LNCaP clone FGC (cell line): ENCODE results near the gene ICE2.

ENCODE experiments used
- DNase-seq: peaks from one replicate; pipeline ENCODE4 v3.0.0-alpha.2; 2011; ENCODE audit warnings: low read depth
- H3K4me3 ChIP-seq: 2 replicates; pipeline ENCODE4 v1.5.1; 2011; ENCODE audit warnings: mild to moderate bottlenecking, low read depth, low read length, control low read depth
- TF ChIP-seq, protein P1 (sequence below): IDR thresholded peaks from 2 replicates; pipeline ENCODE4 v1.5.1; 2012; ENCODE audit warnings: mild to moderate bottlenecking; ENCODE audit not compliant: control insufficient read depth, insufficient read depth; ENCODE audit errors: extremely low read depth

Gene ICE2

DNA sequence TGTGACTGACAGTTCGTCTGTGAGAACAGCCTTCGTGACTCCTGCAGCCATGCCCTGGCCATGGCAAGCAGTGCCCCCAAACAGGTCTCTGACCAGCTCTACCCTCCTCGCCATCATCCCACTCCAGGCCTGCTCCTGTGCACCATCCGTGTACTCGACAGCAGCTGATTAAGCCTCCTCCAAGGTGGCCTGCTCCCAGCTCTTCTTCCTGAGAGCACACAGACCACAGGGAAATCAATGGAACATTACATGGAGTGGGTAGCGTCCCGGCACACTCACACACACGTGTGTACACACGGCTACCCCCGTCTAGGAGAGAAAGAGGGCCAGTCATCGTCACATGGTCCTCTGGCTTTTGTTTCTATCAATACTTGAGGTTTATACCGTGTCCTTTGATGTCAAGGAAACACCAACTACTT is 102.3 kb downstream of the ICE2 start:
- H3K4me3 ChIP-seq: no peak overlapping the region
- DNase-seq: no peak

DNA sequence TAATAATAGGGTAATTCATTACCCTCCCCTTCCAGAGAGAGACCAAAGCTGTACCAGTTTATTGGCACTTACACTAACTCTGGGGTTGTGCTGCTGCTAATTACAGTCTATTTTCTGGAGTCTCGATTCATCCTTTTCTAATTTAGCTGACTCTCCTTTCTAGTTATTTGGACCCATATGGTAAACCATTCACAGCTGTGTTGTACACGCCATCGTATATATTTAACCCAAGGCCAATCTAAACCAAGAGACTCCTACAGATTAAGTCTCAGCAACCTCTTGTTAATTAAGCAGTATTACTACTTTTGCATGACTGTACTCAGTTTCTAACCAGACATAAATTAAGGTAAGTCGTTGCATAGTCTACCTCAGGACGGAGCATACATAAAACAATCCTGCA is 103.6 kb downstream of the ICE2 start:
- no peak for DNase-seq
- TF ChIP-seq, protein P1, sequence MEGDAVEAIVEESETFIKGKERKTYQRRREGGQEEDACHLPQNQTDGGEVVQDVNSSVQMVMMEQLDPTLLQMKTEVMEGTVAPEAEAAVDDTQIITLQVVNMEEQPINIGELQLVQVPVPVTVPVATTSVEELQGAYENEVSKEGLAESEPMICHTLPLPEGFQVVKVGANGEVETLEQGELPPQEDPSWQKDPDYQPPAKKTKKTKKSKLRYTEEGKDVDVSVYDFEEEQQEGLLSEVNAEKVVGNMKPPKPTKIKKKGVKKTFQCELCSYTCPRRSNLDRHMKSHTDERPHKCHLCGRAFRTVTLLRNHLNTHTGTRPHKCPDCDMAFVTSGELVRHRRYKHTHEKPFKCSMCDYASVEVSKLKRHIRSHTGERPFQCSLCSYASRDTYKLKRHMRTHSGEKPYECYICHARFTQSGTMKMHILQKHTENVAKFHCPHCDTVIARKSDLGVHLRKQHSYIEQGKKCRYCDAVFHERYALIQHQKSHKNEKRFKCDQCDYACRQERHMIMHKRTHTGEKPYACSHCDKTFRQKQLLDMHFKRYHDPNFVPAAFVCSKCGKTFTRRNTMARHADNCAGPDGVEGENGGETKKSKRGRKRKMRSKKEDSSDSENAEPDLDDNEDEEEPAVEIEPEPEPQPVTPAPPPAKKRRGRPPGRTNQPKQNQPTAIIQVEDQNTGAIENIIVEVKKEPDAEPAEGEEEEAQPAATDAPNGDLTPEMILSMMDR: no peak
- H3K4me3 ChIP-seq: no peak overlapping the region

More for the DNA sequence above, 102.3 kb downstream of the ICE2 start:
- TF ChIP-seq, protein P1: no peak

DNA sequence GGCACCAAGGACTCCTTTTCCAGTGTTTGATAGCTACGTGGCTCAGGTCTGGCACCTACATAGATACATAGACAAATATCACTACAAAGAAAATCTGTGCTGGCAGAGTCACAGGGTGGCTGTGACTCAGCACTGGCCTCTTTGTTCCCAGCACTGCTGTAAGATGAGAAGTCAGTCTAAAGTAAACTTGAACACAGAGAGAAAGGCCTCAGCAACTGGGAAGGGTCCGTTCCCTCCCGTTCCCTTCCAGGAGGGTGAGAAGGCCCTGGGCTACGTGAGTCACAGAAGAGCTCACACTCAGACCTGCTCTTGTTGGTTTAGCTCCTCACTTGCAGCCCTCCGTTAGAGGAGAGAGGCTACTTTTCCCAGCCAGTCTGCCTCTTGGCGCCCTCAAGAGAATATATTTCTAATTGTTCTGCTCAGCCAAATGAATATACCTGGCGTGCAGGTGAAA is 104.3 kb downstream of the ICE2 start:
- DNase-seq: peak; percentile 90
- TF ChIP-seq, protein P1: no peak
- H3K4me3 ChIP-seq: no peak overlapping the region

DNA sequence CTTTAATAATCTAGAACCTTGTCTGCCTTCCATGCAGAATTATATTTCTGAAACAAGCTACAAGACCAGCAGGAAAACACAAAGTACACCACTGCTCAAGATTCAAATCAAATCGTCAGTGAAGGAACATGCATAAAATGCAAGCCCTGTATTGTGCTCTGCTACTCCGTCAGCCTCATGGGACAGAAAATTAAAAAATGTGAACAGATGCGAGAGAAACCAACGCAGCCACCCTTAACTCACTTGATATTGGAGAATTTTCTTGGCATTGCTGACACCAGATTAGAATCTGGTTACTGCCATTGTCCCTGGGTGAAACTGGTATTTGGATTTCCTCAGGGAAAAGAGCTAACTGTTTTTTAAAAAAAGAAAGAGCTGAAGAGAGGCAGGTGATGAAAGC is 104.7 kb downstream of the ICE2 start:
- H3K4me3 ChIP-seq: no peak overlapping the region
- TF ChIP-seq, protein P1: no peak
- no peak for DNase-seq

DNA sequence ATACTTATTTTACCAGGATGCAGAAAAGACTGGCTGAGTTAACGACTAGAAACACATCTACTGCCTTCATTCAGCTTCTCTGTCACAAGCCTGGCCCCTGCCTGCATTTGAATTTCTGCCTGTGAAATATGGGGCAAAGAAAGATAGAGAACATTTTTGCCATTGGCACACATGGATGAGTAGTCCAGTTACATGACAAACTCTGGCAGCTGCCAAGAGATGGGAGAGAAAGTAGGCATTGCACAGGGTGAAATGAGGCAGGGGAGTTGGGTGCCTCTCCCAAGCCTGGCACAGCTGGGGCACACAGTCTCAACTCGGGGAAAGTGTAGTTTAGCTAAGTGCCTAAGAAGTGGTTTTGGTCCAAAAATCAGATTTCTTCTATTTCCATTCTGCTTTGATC is 105.2 kb downstream of the ICE2 start:
- TF ChIP-seq, protein P1: no peak
- H3K4me3 ChIP-seq: no peak overlapping the region
- DNase-seq: no peak

DNA sequence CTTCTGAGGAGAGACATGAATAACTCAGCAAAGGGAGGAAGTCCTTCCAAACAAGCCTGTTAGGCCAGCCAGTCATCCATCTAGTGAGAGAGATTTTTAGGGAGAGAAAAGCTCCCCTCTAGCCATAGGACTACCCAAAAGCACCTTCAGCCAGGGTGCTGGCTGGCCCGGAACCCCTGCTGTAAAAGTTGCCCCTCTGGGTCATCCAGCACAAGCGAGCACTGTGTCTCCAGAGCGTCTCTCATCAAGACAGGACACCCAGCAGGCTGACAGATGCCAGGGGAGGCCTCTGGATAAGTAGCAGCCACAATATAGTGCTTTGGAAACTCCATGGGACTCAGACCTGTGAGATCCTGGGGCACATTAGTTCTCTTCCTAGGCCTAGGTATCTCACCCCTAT is 105.6 kb downstream of the ICE2 start:
- H3K4me3 ChIP-seq: no peak overlapping the region
- TF ChIP-seq, protein P1: no peak
- no peak for DNase-seq

DNA sequence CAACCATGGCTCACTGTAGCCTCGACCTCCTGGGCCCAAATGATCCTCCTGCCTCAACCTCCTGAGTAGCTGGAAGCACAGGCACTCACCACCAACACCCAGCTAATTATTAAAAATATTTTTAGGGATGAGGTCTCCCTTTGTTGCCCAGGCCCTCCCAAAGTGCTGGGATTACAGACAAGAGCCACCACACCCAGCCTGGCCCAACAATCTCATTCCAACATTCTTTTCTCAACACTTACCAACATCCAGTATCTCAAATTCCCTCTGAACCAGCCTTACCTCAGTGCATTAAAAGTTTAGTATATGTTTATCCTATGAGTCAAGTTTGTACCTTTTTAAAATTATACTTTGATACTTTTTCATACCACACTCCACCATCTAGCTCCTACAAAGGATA is 106.2 kb downstream of the ICE2 start:
- no peak for DNase-seq
- H3K4me3 ChIP-seq: no peak overlapping the region
- TF ChIP-seq, protein P1: no peak
